ENCODE data around the gene CAPS2.
A peak's percentile ranks its signal among the peaks of the same experiment; 100 is the strongest.

Gene CAPS2

DNA sequence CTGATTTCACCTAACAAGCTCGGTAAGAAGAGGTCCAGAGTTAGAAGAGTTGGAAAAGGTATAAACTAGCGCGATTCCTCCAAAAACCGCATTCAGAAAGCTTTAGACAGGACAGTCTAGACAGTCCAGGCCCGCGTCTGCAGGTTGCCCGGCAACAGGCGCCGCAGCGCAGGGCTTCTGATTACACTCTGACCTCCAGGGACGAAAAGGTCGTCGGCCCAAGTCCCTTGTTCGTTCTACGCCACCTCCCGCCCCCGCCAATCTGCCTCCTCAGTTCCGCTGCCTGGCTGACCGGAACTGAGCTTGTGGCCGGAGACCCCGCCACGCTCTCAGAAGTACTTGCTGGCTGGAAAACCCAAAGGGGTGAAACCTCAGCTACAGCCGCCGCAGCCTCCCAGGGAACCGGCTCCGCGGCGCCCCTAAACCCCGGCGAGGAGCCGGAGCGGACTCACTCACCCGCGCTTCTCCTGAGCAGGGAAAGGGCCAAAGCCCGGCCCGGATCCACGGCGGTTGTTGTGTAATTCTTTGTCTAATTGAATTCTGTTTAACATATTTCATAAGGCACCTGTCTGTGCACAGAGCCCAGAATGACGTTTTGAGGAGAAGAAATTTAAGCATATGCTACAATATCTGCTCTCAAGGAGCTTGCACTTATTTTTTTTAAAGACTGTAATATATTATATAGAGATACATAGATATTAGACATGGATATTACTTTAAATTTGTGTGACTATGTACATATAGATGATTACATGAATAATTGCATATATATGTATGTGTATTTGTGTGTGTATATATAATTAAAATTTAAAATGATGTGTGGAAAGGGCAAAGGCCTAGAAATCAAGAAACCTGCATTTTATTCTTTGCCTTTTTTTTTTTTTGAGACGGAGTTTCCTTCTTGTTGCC is at the start of gene CAPS2:
Gene CAPS2, minus strand, starts transcription at position 407 of the 909 bp plus-strand sequence. CDS start 3,826 bp downstream, outside the sequence.
- TF ChIP-seq ZFX (IDR thresholded peaks at IDR 0.05), result no peak
- TF ChIP-seq, protein P1, sequence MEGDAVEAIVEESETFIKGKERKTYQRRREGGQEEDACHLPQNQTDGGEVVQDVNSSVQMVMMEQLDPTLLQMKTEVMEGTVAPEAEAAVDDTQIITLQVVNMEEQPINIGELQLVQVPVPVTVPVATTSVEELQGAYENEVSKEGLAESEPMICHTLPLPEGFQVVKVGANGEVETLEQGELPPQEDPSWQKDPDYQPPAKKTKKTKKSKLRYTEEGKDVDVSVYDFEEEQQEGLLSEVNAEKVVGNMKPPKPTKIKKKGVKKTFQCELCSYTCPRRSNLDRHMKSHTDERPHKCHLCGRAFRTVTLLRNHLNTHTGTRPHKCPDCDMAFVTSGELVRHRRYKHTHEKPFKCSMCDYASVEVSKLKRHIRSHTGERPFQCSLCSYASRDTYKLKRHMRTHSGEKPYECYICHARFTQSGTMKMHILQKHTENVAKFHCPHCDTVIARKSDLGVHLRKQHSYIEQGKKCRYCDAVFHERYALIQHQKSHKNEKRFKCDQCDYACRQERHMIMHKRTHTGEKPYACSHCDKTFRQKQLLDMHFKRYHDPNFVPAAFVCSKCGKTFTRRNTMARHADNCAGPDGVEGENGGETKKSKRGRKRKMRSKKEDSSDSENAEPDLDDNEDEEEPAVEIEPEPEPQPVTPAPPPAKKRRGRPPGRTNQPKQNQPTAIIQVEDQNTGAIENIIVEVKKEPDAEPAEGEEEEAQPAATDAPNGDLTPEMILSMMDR (conservative IDR thresholded peaks at IDR 0.05), result no peak
- peak within 1 kb of the TSS; percentile 46 for H3K27ac ChIP-seq

DNA sequence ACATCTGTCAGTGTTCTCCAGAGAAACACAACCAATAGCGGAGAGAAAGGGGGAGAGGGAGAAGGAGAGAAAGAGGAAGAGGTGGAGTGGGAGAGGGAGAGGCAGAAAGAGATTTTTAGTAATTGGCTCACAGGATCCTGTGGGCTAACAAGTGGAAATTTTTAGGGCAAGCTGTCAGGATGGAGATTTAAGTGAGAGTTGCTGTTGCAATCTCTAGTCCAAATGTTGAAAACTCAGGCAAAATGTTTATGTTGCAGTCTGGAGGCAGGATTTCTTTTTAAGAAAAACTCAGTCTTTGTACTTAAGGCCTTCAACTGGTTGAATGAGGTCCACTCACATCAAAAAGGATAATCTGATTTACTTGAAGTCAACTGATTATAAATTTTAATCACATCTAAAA is 48.2 kb upstream of the CAPS2 start:
- TF ChIP-seq, protein P1 (conservative IDR thresholded peaks at IDR 0.05), result no peak
- no peak for TF ChIP-seq ZFX (IDR thresholded peaks at IDR 0.05)
- no peak overlapping the region for H3K27ac ChIP-seq

DNA sequence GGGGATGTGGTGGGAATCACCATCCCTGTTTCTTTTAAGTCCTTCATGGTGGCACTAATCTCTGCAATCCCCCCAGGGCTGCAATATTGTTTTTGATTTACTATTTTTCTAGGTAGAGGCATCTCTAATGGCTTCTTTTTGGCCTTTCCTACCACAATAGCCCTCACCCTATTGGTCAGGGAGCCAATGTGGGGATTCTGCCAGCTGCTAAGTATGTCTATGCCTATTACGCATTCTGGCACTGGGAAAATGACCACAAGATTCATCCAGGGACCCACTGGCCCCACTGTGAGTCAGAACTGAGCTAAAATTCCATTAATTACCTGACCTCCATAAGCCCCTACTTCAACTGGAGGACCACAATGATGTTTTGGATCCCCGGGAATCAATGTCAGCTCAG is 44.8 kb upstream of the CAPS2 start:
- no peak for TF ChIP-seq ZFX (IDR thresholded peaks at IDR 0.05)
- TF ChIP-seq, protein P1 (conservative IDR thresholded peaks at IDR 0.05), result no peak
- H3K27ac ChIP-seq, result no peak overlapping the region

DNA sequence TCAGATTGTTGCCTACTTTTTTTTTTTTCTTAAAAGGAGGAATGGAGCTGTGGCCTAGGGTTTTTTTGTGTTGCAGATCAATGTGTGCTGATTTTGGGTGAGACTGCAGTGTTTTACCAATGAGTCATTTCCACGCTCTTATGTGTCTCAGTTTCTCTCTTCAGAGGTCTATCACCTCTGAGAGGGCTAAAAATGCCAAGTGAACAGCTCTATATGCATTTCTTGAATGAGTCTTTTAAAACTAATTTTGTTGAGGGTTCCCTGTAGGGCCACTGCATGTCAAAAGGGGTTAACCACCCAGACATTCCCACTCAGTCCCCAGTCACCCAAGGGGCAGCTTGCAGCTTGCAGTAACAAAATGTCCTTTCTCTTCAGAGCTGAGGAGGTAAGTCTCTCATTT is 36.5 kb upstream of the CAPS2 start:
- no peak overlapping the region for H3K27ac ChIP-seq

DNA sequence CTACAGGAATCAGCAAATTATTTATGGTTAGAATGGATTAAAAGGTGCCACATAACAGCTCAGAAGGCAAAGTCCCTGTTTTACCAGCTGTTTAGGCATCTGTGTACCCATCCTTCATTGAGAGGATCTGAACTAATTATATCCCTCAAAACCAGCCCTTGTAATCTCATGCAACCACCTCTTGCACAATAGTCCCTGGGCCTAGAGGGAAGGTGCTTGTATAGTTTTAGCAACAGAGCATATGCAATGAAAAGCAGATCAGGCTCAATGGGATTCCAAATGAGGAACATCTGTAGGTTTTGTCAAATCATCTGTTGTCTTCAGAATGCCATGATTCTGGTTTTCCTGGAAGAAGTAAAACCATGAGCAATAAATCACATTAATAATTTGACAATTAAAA is 34.8 kb upstream of the CAPS2 start:
- TF ChIP-seq ZFX (IDR thresholded peaks at IDR 0.05), result no peak
- TF ChIP-seq, protein P1 (conservative IDR thresholded peaks at IDR 0.05), result no peak
- H3K27ac ChIP-seq, result no peak overlapping the region

More for the DNA sequence above, 36.5 kb upstream of the CAPS2 start:
- TF ChIP-seq, protein P1 (conservative IDR thresholded peaks at IDR 0.05), result no peak
- TF ChIP-seq ZFX (IDR thresholded peaks at IDR 0.05), result no peak

DNA sequence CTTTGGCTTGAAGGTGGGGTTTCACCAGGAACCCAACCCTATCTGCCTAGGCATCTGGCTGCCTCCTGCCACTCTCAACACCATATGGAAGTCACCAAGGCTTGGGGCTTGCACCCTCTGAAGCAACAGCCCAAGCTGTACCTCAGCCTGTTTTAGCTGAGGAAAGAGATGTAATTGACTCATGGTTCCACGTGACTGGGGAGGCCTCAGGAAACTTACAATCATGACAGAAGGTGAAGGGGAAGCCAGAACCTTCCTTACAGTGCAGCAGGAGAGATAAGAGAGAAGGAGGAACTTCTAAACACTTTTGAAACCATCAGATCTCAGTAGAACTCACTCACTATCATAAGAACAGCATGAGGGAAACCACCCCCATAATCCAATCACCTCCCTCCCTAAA is 31.3 kb upstream of the CAPS2 start:
- TF ChIP-seq, protein P1 (conservative IDR thresholded peaks at IDR 0.05), result no peak
- no peak for TF ChIP-seq ZFX (IDR thresholded peaks at IDR 0.05)
- H3K27ac ChIP-seq, result no peak overlapping the region

DNA sequence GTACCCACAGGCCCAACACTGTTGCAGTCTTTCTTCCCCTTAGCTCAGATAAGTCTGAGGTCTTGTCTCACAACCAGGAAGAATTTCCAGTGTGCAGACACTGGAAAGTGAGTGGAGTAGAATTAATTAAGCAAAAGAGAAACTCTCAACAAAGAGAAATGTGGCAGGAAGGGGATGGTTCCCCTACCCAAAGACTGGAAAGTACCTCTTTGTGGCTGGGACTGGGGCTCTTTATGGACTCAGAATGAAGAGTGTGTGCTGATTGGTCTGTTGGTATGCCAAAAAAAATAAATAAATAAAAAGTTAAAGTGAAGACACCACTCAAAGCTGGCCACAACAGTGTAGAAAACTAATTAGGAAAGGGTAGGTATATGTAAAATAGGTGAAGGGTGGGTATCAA is 30.8 kb upstream of the CAPS2 start:
- TF ChIP-seq, protein P1 (conservative IDR thresholded peaks at IDR 0.05), result no peak
- no peak for TF ChIP-seq ZFX (IDR thresholded peaks at IDR 0.05)
- no peak overlapping the region for H3K27ac ChIP-seq
